ENCODE results near the gene CYB561D1. TPM values are rescaled to one million over a fixed set of nuclear protein-coding genes. Genes with fewer than 3 reads are reported as not detected.

CYB561D1 gene
- total and polyA plus RNA-seq, 10 of the 15 experiments (the other 5 are each of a cell fraction or from before 2014, with no cell fraction given): 0.68 to 9.0 (median 3.3) TPM

GRCh38 chr1:109527098-109527811, 33.4 kb downstream of the CYB561D1 start (continued):
- TF ChIP-seq RUNX3 (IDR thresholded peaks at IDR 0.05; ENCODE audit: low read length) (peak; percentile 51; the same call in 1 of the 2 replicates), ZNF622 (IDR thresholded peaks at IDR 0.05) (no peak), REST (IDR thresholded peaks at IDR 0.05; ENCODE audit: low read depth, low read length) (no peak), CBFB (IDR thresholded peaks at IDR 0.05; ENCODE audit: low read depth) (no peak), SMAD1 (IDR thresholded peaks at IDR 0.05; ENCODE audit: low read depth, partially characterized antibody) (no peak), CHD4 (IDR thresholded peaks at IDR 0.05) (no peak), PRDM15 (CRISPR knock-in tag; IDR thresholded peaks at IDR 0.05) (no peak), SRF (IDR thresholded peaks at IDR 0.05; ENCODE audit: low read depth in 2 of 2, low read length in 2 of 2) (no peak), CREM (IDR thresholded peaks at IDR 0.05; ENCODE audit: low read depth) (peak; percentile 60; the same call in 1 of the 2 replicates), ZNF274 (IDR thresholded peaks at IDR 0.05; ENCODE audit: insufficient read depth, insufficient read length) (no peak), CBX3 (IDR thresholded peaks at IDR 0.05; ENCODE audit: borderline replicate concordance, low read depth) (no peak), SMAD5 (IDR thresholded peaks at IDR 0.05; ENCODE audit: low read depth) (no peak), MAX (IDR thresholded peaks at IDR 0.05; ENCODE audit: low read depth, low read length) (0 out of 2 replicates have a peak, but pooled peaks have one; percentile 9), ZBTB40 (IDR thresholded peaks at IDR 0.05; ENCODE audit: borderline replicate concordance) (no peak), NRF1 (conservative IDR thresholded peaks at IDR 0.05; ENCODE audit: low read depth, low read length) (no peak), YBX1 (IDR thresholded peaks at IDR 0.05) (no peak), IKZF2 (IDR thresholded peaks at IDR 0.05) (peak; percentile 80 to 86), IRF4 (IDR thresholded peaks at IDR 0.05; ENCODE audit: low read depth, low read length) (peak; percentile 43; the same call in 1 of the 2 replicates), PAX5 (IDR thresholded peaks at IDR 0.05; ENCODE audit: borderline replicate concordance, low read depth, low read length) (peak; percentile 89; the same call in 1 of the 2 replicates)
